A204.1 (cell line): ENCODE results near the gene B3GNT8.
"Not testable (repeated sequence)": the region's sequence is repeated elsewhere in the genome, so short reads cannot be mapped to it uniquely, and the experiment has no call there.

Experiments used
- FAIRE-seq: peaks from 2 replicates; lab custom pipeline; 2012; peaks lifted over from hg19 to GRCh38; lab: Jason Lieb, UNC

B3GNT8 gene, protein sequence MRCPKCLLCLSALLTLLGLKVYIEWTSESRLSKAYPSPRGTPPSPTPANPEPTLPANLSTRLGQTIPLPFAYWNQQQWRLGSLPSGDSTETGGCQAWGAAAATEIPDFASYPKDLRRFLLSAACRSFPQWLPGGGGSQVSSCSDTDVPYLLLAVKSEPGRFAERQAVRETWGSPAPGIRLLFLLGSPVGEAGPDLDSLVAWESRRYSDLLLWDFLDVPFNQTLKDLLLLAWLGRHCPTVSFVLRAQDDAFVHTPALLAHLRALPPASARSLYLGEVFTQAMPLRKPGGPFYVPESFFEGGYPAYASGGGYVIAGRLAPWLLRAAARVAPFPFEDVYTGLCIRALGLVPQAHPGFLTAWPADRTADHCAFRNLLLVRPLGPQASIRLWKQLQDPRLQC

DNA sequence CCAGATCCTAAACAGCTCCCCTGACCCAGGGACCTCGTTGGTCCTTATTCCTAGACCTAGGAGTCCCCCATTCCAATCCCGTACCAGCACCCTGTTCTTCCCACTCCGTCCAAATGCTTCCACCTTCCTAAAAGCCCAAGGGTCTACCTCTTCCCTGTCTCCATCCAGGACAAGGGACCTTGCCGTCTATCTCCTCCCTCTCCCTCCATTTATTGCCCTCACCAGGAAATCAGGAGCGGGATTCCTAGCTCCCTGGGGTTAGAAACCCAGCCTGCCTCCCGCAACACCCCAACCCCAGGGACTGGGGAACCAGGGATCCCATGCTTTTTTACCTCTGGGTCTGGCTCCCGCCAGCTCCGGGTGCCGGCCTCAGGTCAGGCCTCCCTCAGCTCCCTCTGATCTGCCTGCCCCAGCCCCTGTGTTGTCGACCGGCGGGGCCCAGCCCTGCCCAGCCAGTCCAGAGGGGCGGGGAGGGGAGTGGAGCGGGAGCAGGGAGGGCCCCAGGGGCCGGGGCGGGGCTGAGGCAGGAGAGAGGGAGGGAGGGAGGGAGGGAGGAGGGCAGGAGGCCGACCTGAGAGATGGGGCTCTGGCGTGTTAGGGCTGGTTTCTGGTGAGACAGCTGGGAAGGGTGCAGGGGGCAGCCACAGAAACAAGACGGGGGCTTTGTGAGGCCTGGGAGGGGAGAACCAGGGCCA, at the start of gene B3GNT8:
Gene B3GNT8 (minus strand): TSS at position 423 of the 695 bp plus-strand sequence. CDS start 596 bp downstream, outside the sequence.
- FAIRE-seq = no peak

DNA sequence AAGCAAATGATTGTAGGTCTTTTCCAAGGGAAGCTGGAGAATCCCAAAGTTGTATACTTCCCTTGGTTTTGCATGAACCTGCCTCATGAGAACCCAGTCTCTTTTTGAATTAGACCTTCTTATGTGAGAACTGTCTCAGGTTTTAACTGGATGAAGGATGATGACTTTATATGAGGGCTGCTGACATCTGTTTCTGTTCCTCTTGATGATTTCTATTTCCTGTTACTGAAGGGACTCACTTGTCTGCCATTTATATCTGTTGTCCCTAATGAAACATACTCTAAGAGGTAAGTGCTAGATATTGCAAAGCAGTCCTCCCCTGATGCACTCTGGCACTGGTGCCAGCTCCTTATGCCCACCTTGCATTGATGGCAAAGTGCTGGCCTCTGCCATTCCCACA, 49.4 kb upstream of the B3GNT8 start:
- no peak for FAIRE-seq

DNA sequence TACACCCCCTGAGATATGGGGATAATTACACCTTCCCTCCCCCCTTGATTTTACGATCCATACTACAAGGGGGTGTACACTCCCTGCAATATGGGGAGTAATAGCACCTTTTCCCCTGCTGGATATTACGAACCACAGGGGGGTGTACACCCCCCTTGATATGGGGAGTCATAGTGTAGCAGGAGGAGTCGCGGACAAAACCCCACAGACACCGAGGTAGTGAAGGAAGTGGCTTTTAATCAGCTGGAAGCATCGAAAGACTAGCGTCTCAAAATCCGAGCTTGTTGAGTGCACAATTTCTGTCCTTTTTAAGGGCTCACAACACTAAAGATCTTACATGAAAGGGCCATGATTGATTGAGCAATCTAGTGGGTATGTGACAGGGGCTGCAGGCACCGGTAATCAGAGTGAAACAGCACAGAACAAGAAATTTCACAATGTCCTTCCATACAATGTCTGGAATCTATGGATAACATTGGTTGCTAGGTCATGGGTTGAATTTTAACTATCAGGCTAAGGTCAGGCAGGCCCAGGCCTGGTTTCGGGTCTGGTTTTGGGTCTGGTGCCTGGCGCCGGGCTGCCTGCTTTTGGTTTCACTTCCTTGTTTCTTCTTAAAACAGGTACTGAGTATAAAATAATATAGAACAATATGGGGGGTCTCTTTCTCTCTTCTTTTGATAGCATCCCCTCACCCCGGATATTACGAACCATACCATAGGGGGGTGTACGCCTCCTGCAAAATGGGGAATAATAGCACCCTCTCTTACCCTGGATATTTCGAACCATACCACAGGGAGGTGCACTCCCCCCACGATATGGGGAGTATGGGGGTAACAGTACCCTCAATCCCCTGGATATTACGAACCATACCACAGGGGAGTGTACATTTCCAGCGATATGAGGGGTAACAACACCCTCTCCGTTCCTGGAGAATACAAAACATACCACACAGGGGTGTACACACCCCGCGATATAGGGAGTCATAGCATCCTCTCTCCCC, 36.4 kb upstream of the B3GNT8 start:
- not testable (repeated sequence) for FAIRE-seq

DNA sequence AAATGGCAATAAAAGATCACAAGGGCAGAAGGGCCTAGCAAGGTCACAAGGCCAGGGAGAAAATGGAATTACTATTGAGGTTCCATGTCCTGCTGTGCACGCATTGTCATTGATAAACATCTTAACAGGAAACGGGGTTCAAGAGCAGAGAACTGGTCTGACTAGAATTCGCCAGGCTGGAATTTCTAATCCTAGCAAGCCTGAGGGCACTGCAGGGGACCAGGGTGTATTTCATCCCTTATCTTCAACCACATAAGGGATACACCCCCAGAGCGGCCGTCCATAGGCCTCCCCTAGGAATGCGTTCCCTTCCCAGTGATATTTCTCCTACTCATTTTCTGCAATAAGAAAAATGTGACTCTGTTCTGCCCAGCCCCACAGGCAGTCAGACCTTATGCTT, 35.3 kb upstream of the B3GNT8 start:
- FAIRE-seq = no peak

DNA sequence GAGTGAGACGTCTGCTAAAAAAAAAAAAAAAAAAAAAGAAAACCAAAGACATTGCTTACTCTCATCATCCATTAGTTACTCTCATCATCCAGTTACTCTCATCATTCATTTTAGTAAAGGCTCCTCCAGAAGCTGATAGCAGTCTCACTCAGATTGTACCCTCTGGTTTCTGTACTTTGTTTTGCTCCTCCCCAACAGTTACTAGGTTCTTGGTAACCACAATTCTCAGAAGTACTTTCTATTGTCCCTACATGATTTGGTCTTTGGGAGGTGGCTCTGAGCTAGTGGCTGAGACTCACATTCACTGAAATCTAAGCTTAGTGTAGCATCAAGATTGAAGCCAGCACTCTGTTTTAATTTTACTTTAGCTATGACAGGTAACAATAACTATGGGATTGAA, 30.1 kb upstream of the B3GNT8 start:
- no peak for FAIRE-seq

DNA sequence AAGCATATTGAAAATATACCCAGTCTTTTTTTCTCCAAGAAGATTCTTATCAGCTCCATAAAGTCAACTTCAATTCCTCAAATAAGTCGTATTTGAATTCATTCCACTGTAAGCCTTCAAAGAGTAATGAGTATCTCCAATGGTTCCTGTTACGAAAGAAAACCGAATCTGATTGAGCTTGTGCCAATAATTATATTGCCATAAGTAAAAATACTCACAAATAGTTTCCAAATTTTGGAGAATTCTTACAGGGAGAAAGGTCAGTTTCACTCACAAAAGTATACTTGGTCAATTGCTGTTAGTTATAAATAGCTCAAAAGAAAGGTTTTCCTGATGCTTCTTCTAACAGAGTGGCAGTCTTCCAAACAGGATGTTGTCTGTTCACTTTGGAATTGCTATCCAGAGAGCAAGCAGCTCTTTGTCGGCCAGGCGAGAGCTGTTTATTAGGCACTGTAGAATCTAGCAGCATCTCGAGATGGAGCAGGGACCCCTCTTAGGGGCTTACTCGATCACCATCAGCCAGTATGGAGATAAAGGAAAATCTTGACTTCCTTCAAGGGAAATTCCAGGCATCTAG, 29.3 kb upstream of the B3GNT8 start:
- FAIRE-seq = no peak

DNA sequence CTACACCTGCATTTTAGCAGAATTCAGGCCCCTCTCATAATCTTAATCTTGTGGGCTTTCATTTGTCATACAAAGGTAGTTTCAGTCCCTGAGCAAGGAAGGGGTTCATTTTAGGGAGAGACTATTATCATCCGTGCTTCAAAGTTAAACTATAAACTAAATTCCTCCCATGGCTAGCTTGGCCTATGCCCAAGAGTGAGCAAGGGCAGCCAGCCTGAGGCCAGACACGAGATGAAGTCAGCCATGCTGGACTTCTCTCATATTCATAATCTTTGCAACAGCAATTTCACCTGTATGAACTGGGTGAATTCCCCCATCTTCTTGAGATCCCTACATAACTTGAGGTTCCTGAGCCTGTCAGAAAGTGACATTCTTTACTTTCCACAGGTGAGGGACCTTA, 28.8 kb upstream of the B3GNT8 start:
- no peak for FAIRE-seq

DNA sequence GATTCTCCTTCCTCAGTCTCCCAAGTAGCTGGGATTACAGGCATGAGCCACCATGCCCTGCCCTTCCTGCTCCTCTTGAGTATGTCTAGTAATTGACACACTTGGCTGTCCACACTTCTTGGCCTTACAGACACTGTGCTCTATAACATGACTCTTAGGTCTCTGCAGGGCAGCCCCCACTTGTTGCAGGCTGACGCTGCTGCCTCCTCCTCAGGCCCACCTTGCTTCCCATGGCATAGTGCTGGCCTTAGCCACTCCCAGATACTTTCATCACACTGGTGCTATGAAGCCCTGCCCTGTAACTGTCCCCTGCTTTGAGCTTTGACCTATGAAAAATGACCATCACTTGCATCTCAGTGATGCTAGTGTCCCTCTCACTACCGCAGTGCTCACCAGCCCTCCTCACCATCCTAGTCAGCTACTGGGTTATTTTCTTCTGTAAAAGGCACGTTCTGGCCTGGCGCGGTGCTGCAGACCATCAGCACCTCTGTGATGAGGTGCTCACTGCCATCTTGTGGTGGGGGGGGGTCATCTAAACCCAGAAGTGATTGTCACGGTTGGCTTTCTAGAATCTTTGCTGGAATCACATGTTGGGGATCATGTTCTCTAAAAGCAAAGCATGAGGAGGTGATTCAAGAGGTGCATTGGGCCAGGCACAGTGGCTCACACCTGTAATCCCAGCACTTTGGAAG, 25.6 kb upstream of the B3GNT8 start:
- no peak for FAIRE-seq

DNA sequence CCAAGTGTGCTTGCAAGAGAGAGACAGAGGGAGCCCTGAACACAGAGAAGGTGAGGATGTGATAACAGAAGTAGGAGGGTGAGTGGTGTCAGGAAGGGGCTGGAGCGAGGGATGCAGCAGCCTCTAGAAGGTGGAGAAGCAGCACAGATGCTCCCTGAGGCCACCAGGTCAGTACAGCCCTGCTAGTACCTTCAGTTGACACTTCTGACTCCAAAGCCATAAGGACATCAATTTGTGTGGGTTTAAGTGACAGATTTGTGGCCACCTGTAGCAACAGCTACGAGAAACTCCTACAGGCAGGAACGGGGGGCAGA, 22.6 kb upstream of the B3GNT8 start:
- no peak for FAIRE-seq

DNA sequence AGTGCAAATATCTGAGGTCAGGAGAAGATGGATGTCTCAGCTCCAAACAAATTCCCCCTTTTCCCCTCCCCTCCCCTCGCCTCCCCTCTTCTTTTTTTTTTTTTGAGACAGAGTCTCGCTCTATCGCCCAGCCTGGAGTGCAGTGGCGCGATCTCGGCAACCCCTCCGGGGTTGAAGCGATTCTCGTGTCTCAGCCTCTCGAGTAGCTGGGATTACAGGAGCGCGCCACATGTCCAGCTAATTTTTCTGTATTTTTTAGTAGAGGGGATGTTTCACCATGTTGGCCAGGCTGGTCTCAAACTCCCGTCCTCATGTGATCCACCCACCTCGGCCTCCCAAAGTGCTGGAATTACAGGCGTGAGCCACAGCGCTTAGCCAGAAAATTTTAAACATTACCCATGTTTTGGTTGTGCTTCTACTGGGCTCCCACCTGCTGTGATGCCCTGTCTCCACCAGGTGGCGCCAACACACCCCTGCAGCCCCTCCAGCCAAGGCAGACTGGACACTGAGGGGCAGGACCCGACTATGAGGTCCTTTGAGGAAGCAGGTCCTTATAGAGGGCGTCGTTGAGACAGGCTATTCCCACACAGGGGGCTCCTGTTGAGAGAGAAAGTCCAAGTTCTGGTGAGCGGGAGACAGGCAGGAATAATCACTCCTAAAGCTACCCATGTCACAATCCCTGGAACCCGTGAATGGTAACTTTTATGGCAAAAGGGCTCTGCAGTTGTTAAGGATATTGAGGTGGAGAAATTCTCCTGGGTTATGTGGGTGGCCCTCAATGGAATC, 22.1 kb upstream of the B3GNT8 start:
- no peak for FAIRE-seq

DNA sequence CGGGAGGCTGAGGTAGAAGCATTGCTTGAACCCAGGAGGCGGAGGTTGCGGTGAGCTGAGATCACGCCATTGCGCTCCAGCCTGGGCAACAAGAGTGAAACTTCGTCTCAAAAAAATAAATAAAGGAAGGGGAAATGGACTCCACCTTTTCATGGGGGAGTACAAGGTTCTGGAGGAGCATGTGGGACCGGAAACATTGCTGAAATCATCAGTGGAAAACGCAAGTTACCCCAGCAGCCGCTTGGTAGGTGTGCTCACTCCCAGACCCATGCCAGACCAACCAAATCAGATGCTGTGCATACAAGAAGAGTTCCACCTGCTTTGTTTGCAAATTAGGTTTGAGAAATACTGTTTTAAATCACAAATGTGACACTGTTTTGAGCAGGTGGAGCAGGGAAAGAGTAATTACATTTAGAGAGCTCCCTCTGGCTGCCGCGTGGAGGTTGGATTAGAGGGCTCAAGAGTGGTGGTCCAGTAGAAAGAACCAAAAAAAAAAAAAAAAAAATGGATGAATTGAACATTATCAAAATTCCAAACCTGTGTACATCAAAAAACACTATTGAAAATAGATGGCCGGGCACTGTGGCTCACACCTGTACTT, 20.7 kb upstream of the B3GNT8 start:
- no peak for FAIRE-seq

DNA sequence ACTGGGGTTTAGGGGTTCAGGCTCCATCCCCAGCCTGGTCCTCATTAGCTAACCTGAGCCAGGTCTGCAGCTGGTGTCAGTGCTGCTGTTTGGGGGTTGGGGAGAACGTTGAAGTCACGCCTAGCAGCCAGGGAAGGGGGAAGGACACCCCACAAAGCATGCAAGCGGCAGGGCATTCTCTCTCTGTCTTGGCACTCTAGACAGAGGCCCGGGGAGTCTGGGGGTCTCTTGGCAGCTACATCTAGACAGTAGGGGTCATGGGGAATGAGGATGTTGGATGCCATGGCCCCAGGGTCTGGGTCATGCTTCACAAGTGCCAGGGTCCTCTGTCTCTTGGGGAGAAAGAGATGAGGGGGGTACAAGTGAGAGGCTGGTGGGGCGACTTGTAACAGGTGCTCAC, 18.4 kb upstream of the B3GNT8 start:
- no peak for FAIRE-seq

DNA sequence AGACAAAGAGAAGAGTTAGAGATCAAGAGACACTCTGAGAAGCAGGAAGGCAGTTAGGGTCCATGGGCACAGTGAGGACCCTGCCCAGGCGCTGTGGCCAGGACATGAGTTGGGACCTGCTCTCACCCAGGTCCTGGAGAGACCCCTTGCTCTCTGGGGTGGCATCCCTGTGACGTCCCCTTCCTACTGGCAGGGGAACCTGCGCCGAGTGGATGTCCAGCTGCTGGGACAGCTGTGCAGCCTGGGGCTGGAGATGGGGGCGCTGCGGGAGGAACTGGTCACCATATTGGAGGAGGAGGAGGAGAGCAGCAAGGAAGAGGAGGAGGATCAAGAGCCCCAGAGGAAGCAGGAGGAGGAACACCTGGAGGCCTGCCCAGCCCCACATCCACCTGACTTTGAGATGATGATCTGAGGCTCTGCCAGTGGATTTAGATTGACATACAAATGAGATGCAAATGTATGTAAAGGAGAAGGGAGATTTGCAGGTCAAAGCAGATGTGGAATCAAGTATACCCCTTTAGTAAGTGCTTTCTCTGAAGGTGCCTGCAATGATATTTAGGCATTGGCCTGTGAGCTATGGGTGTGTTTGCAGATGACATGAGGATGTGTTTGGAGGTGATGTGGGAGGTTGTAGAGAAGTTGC, 16.8 kb upstream of the B3GNT8 start:
- FAIRE-seq = no peak

DNA sequence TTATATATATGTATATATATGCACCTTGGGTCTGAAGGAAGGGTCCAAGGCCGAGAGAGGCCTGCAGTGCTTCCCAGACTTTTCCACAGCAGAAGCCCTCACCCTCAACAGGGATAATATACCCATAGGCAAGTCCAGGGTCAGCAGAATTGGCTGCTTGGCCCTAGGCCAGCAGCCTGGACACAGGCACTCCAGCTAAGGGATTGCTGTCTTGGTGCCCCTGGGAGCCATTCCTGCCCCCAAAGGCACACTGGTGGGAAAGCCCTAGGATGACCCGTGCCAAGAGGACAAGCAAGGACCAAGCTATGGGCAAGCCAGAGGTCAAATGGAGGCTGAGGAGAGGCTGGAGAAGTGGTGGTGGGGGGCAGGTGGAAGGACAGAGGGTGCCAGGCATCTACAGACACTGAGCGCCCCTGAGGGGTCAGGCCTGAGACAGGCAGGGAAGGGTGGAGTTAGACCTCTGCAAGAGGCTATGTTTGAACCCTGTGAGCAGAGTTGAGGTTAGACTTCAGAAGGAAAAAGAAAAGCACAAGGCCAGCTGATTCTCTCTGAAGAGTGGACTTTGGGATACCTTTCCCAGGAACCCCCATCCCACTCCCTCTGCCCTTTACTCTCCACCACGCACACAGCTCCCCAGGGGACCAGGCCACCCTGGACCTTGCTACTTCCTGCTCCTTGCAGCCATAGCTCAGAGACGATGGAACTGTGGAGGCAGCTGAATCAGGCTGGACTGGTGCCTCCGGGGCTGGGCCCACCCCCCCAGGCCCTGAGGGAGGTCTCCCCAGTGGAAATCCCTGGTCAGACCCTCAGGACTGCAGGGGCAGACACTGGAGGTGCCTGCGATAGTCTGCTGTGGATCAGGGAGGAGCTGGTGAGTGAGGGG, 15.5 kb upstream of the B3GNT8 start, which contains the start of gene ERICH4:
Gene ERICH4 (plus strand): TSS at position 684 of the 883 bp plus-strand sequence. CDS start 14 bp downstream, at position 698.
- FAIRE-seq = no peak

DNA sequence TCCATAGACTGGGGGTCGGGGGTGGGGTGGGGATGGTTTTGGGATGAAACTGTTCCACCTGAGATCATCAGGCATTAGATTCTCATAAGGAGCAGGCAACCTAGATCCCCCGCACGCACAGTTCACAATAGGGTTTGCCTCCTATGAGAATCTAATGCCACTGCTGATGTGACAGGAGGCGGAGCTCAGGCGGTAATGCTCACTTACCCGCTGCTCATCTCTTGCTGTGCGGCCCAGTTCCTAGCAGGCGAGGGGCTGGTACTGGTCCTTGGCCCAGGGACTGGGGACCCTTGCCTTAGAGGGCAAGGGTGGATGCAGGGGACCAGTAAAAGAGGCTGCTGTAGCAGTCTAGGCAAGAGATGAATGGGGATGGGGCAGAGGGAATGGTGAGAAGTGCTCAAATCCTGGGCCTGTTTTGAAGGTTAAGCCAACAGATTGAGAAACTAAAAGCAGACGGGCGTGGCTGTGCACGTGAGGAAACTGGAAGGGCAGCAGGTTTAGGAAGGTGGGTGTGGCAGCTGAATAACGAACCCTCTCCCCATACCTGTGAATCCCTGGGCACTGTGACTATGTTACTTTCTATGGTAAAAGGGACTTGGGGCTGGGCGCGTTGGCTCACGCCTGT, 14.3 kb upstream of the B3GNT8 start:
- FAIRE-seq = no peak

DNA sequence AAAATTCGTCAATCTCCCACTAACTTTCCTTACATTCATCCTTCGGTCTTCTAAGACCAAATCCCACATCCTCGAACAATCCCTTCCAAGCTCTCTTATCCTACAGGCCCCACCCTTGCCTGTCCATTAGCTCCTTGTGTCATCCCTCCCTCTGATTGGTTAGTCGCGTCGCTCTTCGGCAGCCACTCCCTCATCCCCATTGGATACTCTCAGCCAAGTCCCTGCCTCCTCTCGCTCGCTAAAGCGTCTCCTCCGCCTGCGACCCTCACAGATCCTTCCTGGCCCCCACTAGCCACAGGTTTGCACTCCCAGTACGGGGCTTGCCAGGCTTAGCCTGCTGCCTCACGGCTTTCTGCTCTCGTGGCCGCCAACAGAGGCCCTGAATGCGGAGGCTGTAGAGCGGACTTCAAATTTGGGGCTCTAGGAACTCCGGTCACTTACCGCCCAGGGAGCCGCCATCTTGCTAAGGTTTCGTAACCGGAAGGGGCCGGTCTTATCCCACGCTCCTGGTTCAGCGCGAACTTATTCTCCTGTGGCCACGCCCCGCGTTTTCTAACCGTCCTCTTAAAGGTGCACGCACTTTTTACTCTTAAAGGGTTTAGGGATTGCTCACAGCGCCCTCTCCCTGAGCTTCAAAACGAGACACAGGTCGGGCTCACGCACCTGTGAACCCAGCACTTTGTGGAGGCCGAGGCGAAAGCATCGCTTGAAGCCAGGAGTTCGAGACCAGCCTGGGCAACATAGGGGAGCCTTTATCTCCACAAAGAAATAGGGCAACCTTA, 12.5 kb upstream of the B3GNT8 start, which contains the start of gene DMAC2:
Gene DMAC2 (minus strand): TSS at position 472 of the 782 bp plus-strand sequence. CDS start 13 bp downstream, at position 459.
- FAIRE-seq = peak; percentile 98

DNA sequence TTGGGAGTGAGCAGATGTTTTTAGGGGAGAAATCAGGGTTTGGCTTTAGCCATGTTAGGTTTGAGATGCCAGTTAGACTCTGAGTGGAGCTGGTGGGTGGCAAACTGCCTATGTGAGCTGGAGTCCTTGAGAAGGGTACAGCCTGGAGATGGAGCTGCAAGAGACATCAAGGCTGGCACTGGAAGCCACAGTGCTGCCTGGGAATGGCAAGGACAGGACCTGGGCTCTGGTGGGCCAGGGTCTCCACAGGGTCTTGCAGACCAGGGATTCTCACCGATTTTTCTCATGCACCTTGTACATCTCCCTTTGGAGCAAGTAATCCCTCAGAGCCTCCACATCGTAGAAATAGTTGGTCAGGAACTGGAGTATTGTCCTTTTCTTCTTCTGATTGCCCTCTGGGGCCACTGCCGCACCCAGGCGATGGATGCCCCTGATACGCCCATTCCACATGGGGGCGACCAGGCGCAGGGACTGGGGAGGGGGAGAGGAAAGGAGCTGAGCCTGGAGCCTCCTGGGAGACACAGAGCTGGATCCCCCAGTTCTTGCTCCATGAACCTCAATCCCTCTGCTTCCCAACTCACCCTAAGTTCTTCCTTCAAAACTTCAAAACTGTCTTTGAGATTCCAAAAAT, 10.9 kb upstream of the B3GNT8 start:
- FAIRE-seq = no peak
